Endothelial cell of umbilical vein (primary cell): ENCODE data around the gene CXCL16.

Experiments
- MYC ChIP-seq: IDR thresholded peaks from one replicate; pipeline ENCODE4 v1.6.1; 2011; ENCODE audit warnings: mild to moderate bottlenecking, low read depth, low read length
- POLR2A ChIP-seq: IDR thresholded peaks from 2 replicates; pipeline ENCODE4 v1.6.1; 2012; ENCODE audit warnings: low read depth, mild to moderate bottlenecking, control low read depth, low read length

DNA sequence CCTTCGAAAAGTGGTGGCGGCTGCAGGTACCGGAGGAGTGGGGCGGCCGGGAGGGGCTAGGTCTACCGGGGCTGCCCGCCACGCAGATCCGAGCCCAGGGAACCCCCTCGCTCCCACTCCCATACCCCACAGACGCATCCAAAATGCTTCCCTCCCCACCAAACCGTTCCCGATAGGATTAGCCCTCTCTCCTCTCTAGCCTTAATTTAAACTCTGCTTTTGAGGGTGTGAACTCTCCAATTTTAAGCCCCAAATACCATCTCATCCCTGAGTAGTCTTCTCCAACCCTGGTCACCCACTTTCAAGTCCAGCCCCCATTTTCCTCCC lies 260 bp upstream of the CXCL16 start:
- TF ChIP-seq MYC: no peak
- TF ChIP-seq POLR2A: no peak
